Karpas-422 (cell line): Measurements from ENCODE around the gene FAM187B. TPM values are rescaled to one million over a fixed set of nuclear protein-coding genes. Genes with fewer than 3 reads are reported as not detected.
"Not testable (repeated sequence)": the region's sequence is repeated elsewhere in the genome, so short reads cannot be mapped to it uniquely, and the experiment has no call there.

Source experiments
- DNase-seq: peaks from one replicate; pipeline ENCODE4 v3.0.0-alpha.2; 2015
- H2AFZ ChIP-seq: fragments of 200-600 bp; sonication (generic); 2 replicates; pipeline ENCODE4 v1.6.1; 2014; ENCODE audit warnings: antibody characterized with exemption, low read length, mixed read lengths
- H3K27ac ChIP-seq: fragments of 200-600 bp; sonication (generic); 2 replicates; pipeline ENCODE4 v1.5.1; 2014; ENCODE audit warnings: mild to moderate bottlenecking, low read length, moderate library complexity
- H3K27me3 ChIP-seq: fragments of 200-600 bp; sonication (generic); 2 replicates; pipeline ENCODE4 v1.6.1; 2014; ENCODE audit warnings: low read length, mixed read lengths
- H3K36me3 ChIP-seq: fragments of 200-600 bp; sonication (generic); 2 replicates; pipeline ENCODE4 v1.6.1; 2014; ENCODE audit warnings: low read length, mixed read lengths; ENCODE audit not compliant: insufficient read depth
- H3K4me1 ChIP-seq: fragments of 200-600 bp; sonication (generic); 2 replicates; pipeline ENCODE4 v1.6.1; 2014; ENCODE audit warnings: mild to moderate bottlenecking, low read length, mixed read lengths
- H3K4me2 ChIP-seq: fragments of 200-600 bp; sonication (generic); 2 replicates; pipeline ENCODE4 v1.6.1; 2014; ENCODE audit warnings: low read length, low read depth, mild to moderate bottlenecking; ENCODE audit not compliant: poor library complexity, severe bottlenecking
- H3K4me3 ChIP-seq: fragments of 200-600 bp; sonication (generic); 2 replicates; pipeline ENCODE4 v1.5.1; 2014; ENCODE audit warnings: mild to moderate bottlenecking, antibody characterized with exemption, low read length, mixed read lengths
- H3K79me2 ChIP-seq: fragments of 200-600 bp; sonication (generic); 2 replicates; pipeline ENCODE4 v1.6.1; 2014; ENCODE audit warnings: mild to moderate bottlenecking, low read length, mixed read lengths
- H3K9ac ChIP-seq: fragments of 200-600 bp; sonication (generic); 2 replicates; pipeline ENCODE4 v1.6.0; 2014; ENCODE audit warnings: low read length
- H3K9me2 ChIP-seq: fragments of 200-600 bp; sonication (generic), shearing (Covaris generic); replicated peaks from 2 replicates; pipeline ENCODE4 v1.6.0; 2014; ENCODE audit warnings: mild to moderate bottlenecking, low read length, moderate library complexity; ENCODE audit not compliant: insufficient read depth
- H3K9me3 ChIP-seq: fragments of 300-700, 200-600 bp; sonication (generic); 2 replicates; pipeline ENCODE4 v1.6.1; 2014; ENCODE audit warnings: low read length, mixed read lengths
- H4K20me1 ChIP-seq: fragments of 200-600 bp; sonication (generic); 2 replicates; pipeline ENCODE4 v1.6.1; 2014; ENCODE audit warnings: mild to moderate bottlenecking, antibody characterized with exemption, low read length, low read depth; ENCODE audit not compliant: insufficient read depth
- total RNA-seq: library from RNA; depleted of rRNA; stranded (reverse); fragments of >200 nt; shearing (Covaris generic); gene quantifications from 2 replicates; pipeline ENCODE4 v1.2.3, GENCODE V29; 2014; ENCODE audit warnings: low replicate concordance

The FAM187B gene
- total RNA-seq, 1 experiment from 2014 or later, result not detected

DNA sequence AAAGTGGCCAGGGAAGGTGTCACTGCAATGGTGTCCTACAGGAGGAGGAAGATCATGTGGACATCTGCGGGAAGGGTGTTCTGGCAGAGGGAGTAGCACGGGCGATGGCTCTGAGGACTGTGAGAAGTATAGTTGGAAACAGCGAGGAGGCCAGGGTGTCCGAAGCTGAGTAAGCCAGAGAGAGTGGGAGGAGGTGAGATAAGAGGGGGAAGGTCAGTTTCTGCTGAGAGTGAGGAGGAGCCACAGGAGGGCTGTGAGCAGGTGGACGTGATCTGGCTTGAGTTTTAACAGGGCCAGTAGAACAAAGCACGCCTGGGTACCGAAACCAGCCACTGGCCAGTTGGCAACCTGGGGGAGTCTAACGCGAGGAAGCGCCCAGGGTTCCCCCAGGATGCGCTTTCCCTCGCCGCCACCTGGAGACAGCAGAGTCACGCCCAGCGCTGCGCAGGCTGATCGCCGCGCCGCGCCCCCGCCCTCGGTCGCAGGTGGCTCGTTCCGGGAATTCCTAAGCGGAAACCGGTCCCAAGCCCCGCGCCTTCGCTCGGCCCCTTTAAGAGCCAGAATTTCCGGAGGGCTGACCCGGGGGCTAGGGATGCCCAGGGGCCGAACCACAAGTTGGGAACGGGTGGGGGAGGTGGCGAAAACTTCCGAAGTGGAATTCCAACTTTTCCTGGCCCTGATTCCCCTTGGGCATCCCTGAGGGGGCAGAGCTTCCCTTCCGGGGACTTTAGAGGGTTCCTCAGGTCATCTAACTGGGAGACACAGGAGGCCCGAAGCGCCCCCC, 19.2 kb upstream of the FAM187B start:
- no peaks in the 10 kb centered on the region for H3K36me3 ChIP-seq
- H2AFZ ChIP-seq, result no peak overlapping the region
- no peak overlapping the region for H3K9ac ChIP-seq
- H3K9me3 ChIP-seq, result no peaks in the 10 kb centered on the region
- no peak overlapping the region for H3K4me3 ChIP-seq
- H3K9me2 ChIP-seq, result no peaks in the 10 kb centered on the region
- no peak overlapping the region for H3K27ac ChIP-seq
- no peaks in the 10 kb centered on the region for H4K20me1 ChIP-seq
- DNase-seq, result no peak
- H3K4me2 ChIP-seq, result peak overlapping the region; percentile 38
- no peaks in the 10 kb centered on the region for H3K79me2 ChIP-seq
- H3K27me3 ChIP-seq, result no peaks in the 10 kb centered on the region
- no peaks in the 10 kb centered on the region; the same call in 1 of the 2 replicates for H3K4me1 ChIP-seq

DNA sequence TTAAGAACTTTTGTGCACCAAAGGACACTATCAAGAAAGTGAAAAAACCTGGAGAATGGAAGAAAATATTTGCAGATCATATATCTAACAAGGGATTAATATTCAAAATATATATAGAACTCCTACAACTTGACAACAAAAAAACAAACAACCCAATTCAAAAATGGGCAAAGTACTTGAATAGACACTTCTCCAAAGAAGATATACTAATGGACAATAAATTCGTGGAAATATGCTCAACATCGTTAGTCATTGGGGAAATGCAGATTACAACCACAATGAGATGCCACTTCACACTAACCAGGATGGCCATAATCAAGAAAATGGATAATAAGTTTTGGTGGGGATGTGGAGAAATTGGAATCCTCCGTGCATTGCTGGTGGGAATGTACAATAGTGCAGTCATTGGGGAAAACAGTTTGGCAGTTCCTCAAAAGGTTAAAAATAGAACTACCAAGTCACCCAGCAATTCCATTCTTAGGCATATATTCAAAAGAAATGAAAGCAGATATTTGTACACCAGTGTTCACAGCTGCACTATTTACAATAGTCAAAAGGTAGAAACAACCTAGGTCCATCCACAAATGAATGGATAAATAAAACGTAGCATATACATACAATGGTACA, 18.0 kb upstream of the FAM187B start:
- no peak overlapping the region for H2AFZ ChIP-seq
- H3K27me3 ChIP-seq, result no peaks in the 10 kb centered on the region
- no peak overlapping the region for H3K27ac ChIP-seq
- no peaks in the 10 kb centered on the region for H3K36me3 ChIP-seq
- H3K9me3 ChIP-seq, result no peaks in the 10 kb centered on the region
- DNase-seq, result no peak
- H4K20me1 ChIP-seq, result no peaks in the 10 kb centered on the region
- H3K4me3 ChIP-seq, result no peak overlapping the region
- H3K9me2 ChIP-seq, result no peaks in the 10 kb centered on the region
- no peak overlapping the region for H3K9ac ChIP-seq
- H3K4me2 ChIP-seq, result no peak overlapping the region
- no peaks in the 10 kb centered on the region; the same call in 1 of the 2 replicates for H3K4me1 ChIP-seq
- no peaks in the 10 kb centered on the region for H3K79me2 ChIP-seq

DNA sequence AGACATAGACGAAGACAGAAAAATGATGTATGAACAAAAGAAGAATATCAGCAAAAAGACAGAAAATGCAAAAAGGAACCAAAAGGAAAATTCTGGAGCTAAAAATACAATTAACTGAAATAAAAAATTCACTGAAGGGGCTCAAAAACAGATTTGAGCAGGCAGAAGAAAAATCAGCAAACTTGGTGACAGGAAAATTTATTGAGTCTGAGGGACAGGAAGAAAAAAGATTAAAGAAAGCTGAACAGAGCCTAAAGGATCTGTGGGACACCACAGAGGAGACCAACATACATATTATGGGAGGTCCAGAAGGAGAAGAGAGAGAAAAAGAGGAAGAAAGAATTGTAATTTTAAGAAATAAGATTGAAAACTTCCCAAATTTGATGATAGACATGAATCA, 12.9 kb upstream of the FAM187B start:
- Histone ChIP-seq H3K9ac (no peak overlapping the region), H3K4me1 (no peaks in the 10 kb centered on the region), H3K9me2 (no peaks in the 10 kb centered on the region), H3K27me3 (no peaks in the 10 kb centered on the region), H3K9me3 (no peaks in the 10 kb centered on the region; the same call in 1 of the 2 replicates), H3K27ac (no peak overlapping the region), H2AFZ (no peak overlapping the region), H3K4me2 (no peak overlapping the region), H3K4me3 (no peak overlapping the region), H3K79me2 (no peaks in the 10 kb centered on the region), H4K20me1 (no peaks in the 10 kb centered on the region), H3K36me3 (no peaks in the 10 kb centered on the region)
- no peak for DNase-seq

DNA sequence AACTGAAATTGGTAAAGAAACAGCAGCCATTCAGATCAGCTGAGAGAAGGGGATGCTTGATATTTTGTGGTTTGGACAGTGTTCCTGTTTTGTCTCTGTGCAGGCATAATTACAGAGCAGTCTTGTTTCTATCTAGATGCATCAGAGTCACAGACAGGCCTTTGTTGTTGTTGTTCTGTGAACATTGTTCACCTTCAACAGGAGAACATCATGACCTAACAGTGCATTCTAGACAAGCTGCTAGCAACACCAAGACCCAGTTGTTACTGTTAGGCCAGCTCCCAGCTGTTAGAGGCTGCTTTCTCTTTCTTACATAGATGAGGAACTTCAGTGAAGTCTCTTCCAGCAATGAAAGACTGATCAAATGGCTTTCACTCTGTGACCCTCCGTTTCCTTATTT, 11.8 kb upstream of the FAM187B start:
- no peak overlapping the region for H3K9ac ChIP-seq
- no peak overlapping the region for H3K4me2 ChIP-seq
- no peak overlapping the region for H3K4me3 ChIP-seq
- no peaks in the 10 kb centered on the region for H3K4me1 ChIP-seq
- no peaks in the 10 kb centered on the region; the same call in 1 of the 2 replicates for H3K9me3 ChIP-seq
- H3K79me2 ChIP-seq, result no peaks in the 10 kb centered on the region
- no peaks in the 10 kb centered on the region for H3K9me2 ChIP-seq
- DNase-seq, result no peak
- no peak overlapping the region for H3K27ac ChIP-seq
- H3K27me3 ChIP-seq, result no peaks in the 10 kb centered on the region
- no peak overlapping the region for H2AFZ ChIP-seq
- H3K36me3 ChIP-seq, result no peaks in the 10 kb centered on the region
- no peaks in the 10 kb centered on the region for H4K20me1 ChIP-seq

DNA sequence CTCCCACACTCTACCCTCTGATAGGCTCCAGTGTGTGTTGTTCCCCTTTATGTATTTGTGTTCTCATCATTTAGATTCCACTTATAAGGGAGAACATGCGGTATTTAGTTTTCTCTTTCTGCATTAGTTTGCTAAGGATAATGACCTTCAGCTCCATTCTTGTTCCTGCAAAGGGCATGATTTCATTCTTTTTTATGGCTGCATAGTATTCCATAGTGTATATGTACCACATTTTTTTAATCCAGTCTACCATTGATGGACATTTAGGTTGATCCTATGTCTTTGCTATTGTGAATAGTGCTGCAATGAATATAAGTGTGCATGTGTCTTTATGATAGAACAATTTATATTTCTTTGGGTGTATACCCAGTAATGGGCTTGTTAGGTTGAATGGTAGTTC, 11.1 kb upstream of the FAM187B start:
- not testable (repeated sequence) for H3K9ac ChIP-seq, H3K4me2 ChIP-seq, H2AFZ ChIP-seq, H3K27me3 ChIP-seq, H3K79me2 ChIP-seq, DNase-seq, H3K36me3 ChIP-seq, H4K20me1 ChIP-seq, H3K4me3 ChIP-seq, H3K4me1 ChIP-seq, H3K9me3 ChIP-seq, H3K9me2 ChIP-seq, H3K27ac ChIP-seq

DNA sequence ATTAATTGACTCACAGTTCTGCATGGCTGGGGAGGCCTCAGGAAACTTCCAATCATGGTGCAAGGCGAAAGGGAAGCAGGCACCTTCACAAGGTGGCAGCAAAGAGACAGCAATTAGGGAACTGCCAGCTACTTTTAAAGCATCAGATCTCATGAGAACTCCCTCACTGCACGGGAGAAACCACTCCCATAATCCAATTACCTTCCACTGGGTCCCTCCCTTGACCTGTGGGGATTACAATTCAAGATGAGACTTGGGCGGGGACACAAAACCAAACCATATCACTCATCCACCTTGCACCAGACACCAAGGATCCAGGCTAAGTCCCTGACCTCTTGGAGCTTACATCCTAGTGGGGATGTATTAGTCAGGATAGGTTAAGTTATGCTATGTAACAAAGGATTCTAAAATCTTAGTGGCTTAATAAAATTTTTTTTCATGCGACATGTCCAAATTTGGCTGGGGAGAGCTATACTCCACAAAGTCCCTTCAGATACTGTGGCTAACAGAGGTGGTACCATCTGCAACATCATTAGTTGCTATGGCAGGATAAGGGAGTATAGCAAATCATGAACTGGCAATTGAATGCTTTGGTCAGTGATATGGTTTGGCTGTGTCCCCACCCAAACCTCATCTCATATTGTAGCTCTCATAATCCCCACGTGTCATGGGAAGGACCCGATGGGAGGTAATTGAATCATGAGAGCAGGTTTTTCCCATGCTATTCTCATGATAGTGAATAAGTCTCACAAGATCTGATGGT, 8.3 kb upstream of the FAM187B start:
- DNase-seq, result peak; percentile 73
- H3K79me2 ChIP-seq, result no peaks in the 10 kb centered on the region
- no peak overlapping the region for H2AFZ ChIP-seq
- H3K27me3 ChIP-seq, result no peaks in the 10 kb centered on the region
- no peak overlapping the region for H3K4me3 ChIP-seq
- no peak overlapping the region for H3K27ac ChIP-seq
- H3K9ac ChIP-seq, result no peak overlapping the region
- H4K20me1 ChIP-seq, result no peaks in the 10 kb centered on the region
- H3K4me2 ChIP-seq, result no peak overlapping the region
- no peaks in the 10 kb centered on the region for H3K36me3 ChIP-seq
- H3K9me3 ChIP-seq, result no peaks in the 10 kb centered on the region; the same call in 1 of the 2 replicates
- no peaks in the 10 kb centered on the region for H3K9me2 ChIP-seq
- H3K4me1 ChIP-seq, result no peaks in the 10 kb centered on the region

DNA sequence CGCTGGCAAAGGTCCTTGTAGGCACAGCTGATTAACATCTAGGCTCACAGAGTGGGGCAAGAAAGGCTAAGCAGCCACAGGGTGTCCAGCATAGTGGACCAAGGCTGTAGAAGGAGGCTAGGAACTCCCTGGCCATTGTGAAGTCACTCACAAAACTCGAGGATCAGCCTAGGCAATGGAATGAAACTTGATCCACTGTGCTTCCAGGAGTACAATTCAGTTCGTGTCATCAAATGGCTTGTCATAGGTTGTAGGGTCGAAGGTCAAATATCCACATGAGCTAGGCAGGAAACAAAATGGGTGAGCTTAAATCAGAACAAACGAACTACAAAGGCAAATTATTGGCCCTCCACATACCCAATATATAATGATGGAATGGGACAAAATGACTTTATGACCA, 4.4 kb upstream of the FAM187B start:
- no peaks in the 10 kb centered on the region for H4K20me1 ChIP-seq
- H3K9me3 ChIP-seq, result no peaks in the 10 kb centered on the region
- H3K27ac ChIP-seq, result no peak overlapping the region
- no peaks in the 10 kb centered on the region for H3K4me1 ChIP-seq
- H2AFZ ChIP-seq, result no peak overlapping the region
- no peaks in the 10 kb centered on the region for H3K79me2 ChIP-seq
- H3K9ac ChIP-seq, result no peak overlapping the region
- no peaks in the 10 kb centered on the region for H3K9me2 ChIP-seq
- no peak overlapping the region for H3K4me2 ChIP-seq
- no peak overlapping the region for H3K4me3 ChIP-seq
- no peaks in the 10 kb centered on the region for H3K36me3 ChIP-seq
- no peaks in the 10 kb centered on the region for H3K27me3 ChIP-seq
- no peak for DNase-seq

DNA sequence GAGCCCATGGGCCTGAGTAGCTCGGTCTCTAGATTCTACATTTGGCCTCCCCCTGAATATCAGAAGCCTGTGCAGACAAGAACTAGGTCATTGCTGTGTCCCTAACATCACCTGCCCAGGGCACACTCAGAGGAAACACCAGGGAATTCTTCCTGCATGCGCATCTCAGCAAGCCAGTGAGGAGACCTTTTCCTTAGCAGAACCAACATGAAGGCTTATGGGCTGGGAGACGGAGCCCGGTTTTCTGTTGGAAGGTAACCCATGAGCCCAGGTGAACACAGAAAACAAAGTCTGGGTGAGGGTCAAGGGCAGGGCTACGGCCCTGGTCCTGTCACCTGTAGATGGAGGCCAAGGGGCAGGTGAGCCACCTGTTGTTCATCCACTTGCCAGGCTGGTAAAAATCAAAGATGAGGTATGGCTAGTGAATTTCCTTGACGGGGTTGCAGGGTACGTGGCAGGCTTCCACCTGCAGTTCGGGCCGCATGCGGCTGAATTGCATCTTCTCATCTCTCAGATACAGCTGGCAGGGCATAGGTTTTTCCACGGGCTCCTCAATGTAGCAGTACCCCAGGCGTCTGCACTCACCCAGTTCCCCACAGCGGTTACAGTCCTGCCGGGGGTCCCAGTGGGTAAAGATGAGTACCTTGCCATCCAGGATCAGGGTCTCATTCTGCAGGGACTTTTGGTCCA, 3.6 kb upstream of the FAM187B start:
- Histone ChIP-seq H3K9ac (no peak overlapping the region), H3K9me3 (no peaks in the 10 kb centered on the region), H3K4me3 (no peak overlapping the region), H4K20me1 (no peaks in the 10 kb centered on the region), H3K79me2 (no peaks in the 10 kb centered on the region), H3K9me2 (no peaks in the 10 kb centered on the region), H3K4me2 (no peak overlapping the region), H3K4me1 (no peaks in the 10 kb centered on the region), H3K36me3 (no peaks in the 10 kb centered on the region), H2AFZ (no peak overlapping the region), H3K27ac (no peak overlapping the region), H3K27me3 (no peaks in the 10 kb centered on the region)
- DNase-seq, result no peak
